GM18502 (cell line): ENCODE data around the gene MT1A.

Source experiments
- ATAC-seq: cut with Tn5 transposase; IDR thresholded peaks from one replicate; pipeline ENCODE4 v1.9.1; 2021; ENCODE audit warnings: mild to moderate bottlenecking; ENCODE audit not compliant: unreplicated experiment, poor library complexity

Gene MT1A

GRCh38 chr16:56629531-56629930 lies 8.9 kb upstream of the MT1A start:
- no peak for ATAC-seq

GRCh38 chr16:56630134-56630533 lies 8.3 kb upstream of the MT1A start:
- ATAC-seq, result peak; percentile 84

GRCh38 chr16:56631197-56631596 lies 7.3 kb upstream of the MT1A start:
- ATAC-seq, result no peak

- ATAC-seq, result no peak
Observed at GRCh38 chr16:56631832-56632155, 6.7 kb upstream of the MT1A start.

GRCh38 chr16:56632156-56632847 lies 6.2 kb upstream of the MT1A start, which contains the start of gene MT1M:
Gene MT1M, plus strand, starts transcription at chr16:56632659. Its CDS starts 73 bp downstream, at chr16:56632732.
- no peak for ATAC-seq

- no peak for ATAC-seq
Observed at GRCh38 chr16:56632848-56633365, 5.6 kb upstream of the MT1A start.

- no peak for ATAC-seq
Observed at GRCh38 chr16:56633535-56633934, 4.9 kb upstream of the MT1A start.

- ATAC-seq, result no peak
Observed at GRCh38 chr16:56634715-56635440, 3.6 kb upstream of the MT1A start.

GRCh38 chr16:56635441-56635967 lies 3.0 kb upstream of the MT1A start:
- ATAC-seq, result no peak

GRCh38 chr16:56636616-56637413 lies 1.7 kb upstream of the MT1A start:
- ATAC-seq, result no peak

- no peak for ATAC-seq
Observed at GRCh38 chr16:56639045-56639444, 579 bp downstream of the MT1A start.

GRCh38 chr16:56640076-56640475 lies 1.6 kb downstream of the MT1A start:
- ATAC-seq, result no peak

GRCh38 chr16:56641166-56641565 lies 2.7 kb downstream of the MT1A start:
- ATAC-seq, result no peak

GRCh38 chr16:56643080-56643778 lies 4.8 kb downstream of the MT1A start:
- ATAC-seq, result peak; percentile 64

GRCh38 chr16:56643833-56644232 lies 5.4 kb downstream of the MT1A start:
- ATAC-seq, result no peak

- ATAC-seq, result no peak
Observed at GRCh38 chr16:56645311-56645710, 6.8 kb downstream of the MT1A start.

GRCh38 chr16:56645838-56646237 lies 7.4 kb downstream of the MT1A start:
- no peak for ATAC-seq

GRCh38 chr16:56647641-56648431 lies 9.4 kb downstream of the MT1A start:
- ATAC-seq, result no peak

- ATAC-seq, result no peak
Observed at GRCh38 chr16:56649271-56649670, 10.8 kb downstream of the MT1A start.
